Tibial nerve (tissue), 4 donors: Measurements from ENCODE around the gene SHANK2. TPM values are rescaled to one million over a fixed set of nuclear protein-coding genes. Genes with fewer than 3 reads are reported as not detected.

Source experiments
- DNase-seq, 2 donors: peaks; one replicate each; pipeline ENCODE4 v3.0.0-alpha.2; 2019; ENCODE audit warnings: low spot score in 2 of 2
- H3K27ac ChIP-seq, 4 donors: fragments of 200-600 bp; sonication (generic) in 3 of 4; one replicate each; pipeline ENCODE4 v1.5.1; 2017 to 2019; ENCODE audit warnings: mild to moderate bottlenecking in 1 of 4
- H3K27me3 ChIP-seq, 2 donors: fragments of 200-600 bp; sonication (generic) in 1 of 2; one replicate each; pipeline versions ENCODE4 v1.5.1 to v1.6.0; 2017 to 2019
- H3K36me3 ChIP-seq, 3 donors: fragments of 200-600 bp; sonication (generic); one replicate each; pipeline ENCODE4 v1.5.1; 2018 to 2019
- H3K4me1 ChIP-seq, 4 donors: fragments of 200-600 bp; sonication (generic) in 3 of 4; one replicate each; pipeline ENCODE4 v1.5.1; 2017 to 2019
- H3K4me3 ChIP-seq, 4 donors: fragments of 200-600 bp; sonication (generic) in 3 of 4; one replicate each; pipeline ENCODE4 v1.5.1; 2017 to 2019; ENCODE audit warnings: mild to moderate bottlenecking in 1 of 4, moderate library complexity in 1 of 4
- H3K9me3 ChIP-seq, 4 donors: fragments of 200-600 bp; sonication (generic) in 3 of 4; one replicate each; pipeline ENCODE4 v1.5.1; 2017 to 2019
- CTCF ChIP-seq, 5 experiments: fragments of 200-600 bp in 3 of 5; fragments of 450-650 bp in 2 of 5; sonication (generic) in 3 of 5; IDR thresholded peaks; one replicate each; pipeline ENCODE4 v1.5.1; 2016 to 2019; ENCODE audit warnings: antibody characterized with exemption in 5 of 5, mild to moderate bottlenecking in 3 of 5, moderate library complexity in 2 of 5
- EP300 ChIP-seq, 2 donors: sonication (generic); formaldehyde crosslinking; IDR thresholded peaks; one replicate each; pipeline ENCODE4 v1.6.1; 2017; ENCODE audit warnings: antibody characterized with exemption in 2 of 2, mild to moderate bottlenecking in 1 of 2
- POLR2A ChIP-seq, 2 donors: fragments of 450-650 bp; IDR thresholded peaks; one replicate each; pipeline ENCODE4 v1.6.1; 2017; ENCODE audit warnings: antibody characterized with exemption in 2 of 2, mild to moderate bottlenecking in 2 of 2, moderate library complexity in 2 of 2
- WGBS, 2 donors: methylation state at CpG; one replicate each; pipeline ENCODE4 v1.1.5; 2018; 5-methylcytosine and 5-hydroxymethylcytosine counted together
- total RNA-seq, 4 donors: library from RNA; depleted of rRNA; stranded (reverse); fragments of >200 nt; gene quantifications; one replicate each; pipeline ENCODE4 v1.1.0, GENCODE V29; 2016

The SHANK2 gene
- total RNA-seq, 4 donors from 2014 or later = 0.20 to 2.0 (median 1.4) TPM

GRCh38 chr11:71208011-71208774 is 44.2 kb downstream of the SHANK2 start:
- Histone ChIP-seq H3K9me3 (peaks cover 0 to 10% (median 0%) of the 10 kb centered on the region in 4 donors), H3K4me3 (no peak overlapping the region), H3K27ac (no peak overlapping the region), H3K27me3 (no peaks in the 10 kb centered on the region), H3K36me3 (no peaks in the 10 kb centered on the region), H3K4me1 (peaks cover 0 to 5% (median 0%) of the 10 kb centered on the region in 4 donors)
- whole genome bisulfite sequencing, 2 donors = 90 to 95% methylated on average over 9 of the region's 9 CpGs
- TF ChIP-seq POLR2A (IDR thresholded peaks at IDR 0.05) (no peak), EP300 (IDR thresholded peaks at IDR 0.05) (no peak), CTCF (IDR thresholded peaks at IDR 0.05) (no peak)
- DNase-seq = no peak

GRCh38 chr11:71207563-71207962 is 44.8 kb downstream of the SHANK2 start:
- no peak overlapping the region for H3K4me3 ChIP-seq
- no peak overlapping the region for H3K27ac ChIP-seq
- H3K4me1 ChIP-seq = peaks cover 0 to 5% (median 0%) of the 10 kb centered on the region in 4 donors
- TF ChIP-seq POLR2A (IDR thresholded peaks at IDR 0.05) (no peak), CTCF (IDR thresholded peaks at IDR 0.05) (no peak), EP300 (IDR thresholded peaks at IDR 0.05) (no peak)
- 86 to 88% methylated on average over 7 of the region's 7 CpGs for WGBS, 2 donors
- no peak for DNase-seq
- no peaks in the 10 kb centered on the region for H3K36me3 ChIP-seq
- H3K9me3 ChIP-seq = peaks cover 0 to 10% (median 0%) of the 10 kb centered on the region in 4 donors
- no peaks in the 10 kb centered on the region for H3K27me3 ChIP-seq

GRCh38 chr11:71206186-71206585 is 46.2 kb downstream of the SHANK2 start:
- no peaks in the 10 kb centered on the region for H3K27me3 ChIP-seq
- H3K27ac ChIP-seq = no peak overlapping the region
- H3K36me3 ChIP-seq = no peaks in the 10 kb centered on the region
- TF ChIP-seq EP300 (IDR thresholded peaks at IDR 0.05) = no peak
- TF ChIP-seq POLR2A (IDR thresholded peaks at IDR 0.05) = no peak
- no peak for TF ChIP-seq CTCF (IDR thresholded peaks at IDR 0.05)
- no peak for DNase-seq
- peaks cover 0 to 5% (median 0%) of the 10 kb centered on the region in 4 donors for H3K4me1 ChIP-seq
- 37 to 41% methylated on average over 17 of the region's 17 CpGs for WGBS, 2 donors
- H3K9me3 ChIP-seq = peaks cover 0 to 10% (median 0%) of the 10 kb centered on the region in 4 donors
- peak overlapping the region in 1 of 4 donors; percentile 10 for H3K4me3 ChIP-seq

GRCh38 chr11:71204748-71205664 is 47.4 kb downstream of the SHANK2 start:
- no peak for DNase-seq

More at GRCh38 chr11:71204748-71205664, 47.4 kb downstream of the SHANK2 start:
- Histone ChIP-seq H3K4me1 (peaks cover 0 to 5% (median 0%) of the 10 kb centered on the region in 4 donors), H3K27ac (no peak overlapping the region), H3K27me3 (no peaks in the 10 kb centered on the region), H3K9me3 (peaks cover 0 to 10% (median 0%) of the 10 kb centered on the region in 4 donors), H3K36me3 (no peaks in the 10 kb centered on the region), H3K4me3 (no peak overlapping the region)
- TF ChIP-seq POLR2A (IDR thresholded peaks at IDR 0.05) (no peak), EP300 (IDR thresholded peaks at IDR 0.05) (no peak), CTCF (IDR thresholded peaks at IDR 0.05) (no peak)
- 89% methylated on average over 16 to 18 of the region's 18 CpGs for WGBS, 2 donors
